NCI-H510A (cell line): Measurements from ENCODE around the gene ARPC5.
"Not testable (repeated sequence)": the region's sequence is repeated elsewhere in the genome, so short reads cannot be mapped to it uniquely, and the experiment has no call there.

ENCODE experiments used
- DNase-seq: peaks from one replicate; lab custom pipeline; 2025; lab: John Stamatoyannopoulos, UW

ARPC5 gene

DNA sequence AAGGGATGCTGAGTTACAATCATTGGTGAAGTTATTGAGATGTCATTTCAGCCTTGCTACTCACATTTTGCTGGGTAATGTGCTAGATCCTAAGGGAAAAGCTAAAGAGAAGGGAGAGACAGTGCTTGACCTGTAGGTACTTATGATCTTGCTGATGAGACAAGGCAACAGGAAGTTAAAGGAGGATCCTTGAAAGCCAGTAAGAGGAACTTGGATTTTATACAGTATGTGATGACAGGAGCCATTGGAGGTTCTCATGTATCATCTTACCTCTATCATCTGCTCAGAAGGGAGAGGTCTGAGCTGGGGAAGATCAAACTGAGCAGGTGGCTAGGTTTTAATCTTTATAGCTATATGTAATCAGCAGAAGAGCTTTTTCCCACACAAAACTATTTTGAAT lies 11.2 kb upstream of the ARPC5 start:
- DNase-seq = no peak

DNA sequence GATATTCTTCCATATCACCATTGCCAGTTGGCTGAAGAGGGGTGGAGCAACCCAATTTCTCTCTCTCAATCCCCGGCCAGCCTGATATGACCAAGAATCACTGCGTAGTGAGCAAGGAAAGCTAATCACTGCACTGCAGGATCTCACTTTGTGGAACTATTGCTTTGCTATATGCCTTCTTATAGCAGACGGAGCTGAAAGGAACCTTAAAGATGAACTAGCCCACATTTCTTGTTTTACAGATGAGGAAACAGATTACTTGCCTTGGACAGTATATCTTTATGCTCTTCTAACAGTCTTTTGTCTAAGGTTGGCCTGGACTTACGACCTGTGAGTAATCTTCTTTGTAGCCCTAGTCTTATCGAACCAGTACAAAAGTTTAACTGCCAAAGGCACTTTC lies 9.9 kb upstream of the ARPC5 start:
- DNase-seq = no peak

DNA sequence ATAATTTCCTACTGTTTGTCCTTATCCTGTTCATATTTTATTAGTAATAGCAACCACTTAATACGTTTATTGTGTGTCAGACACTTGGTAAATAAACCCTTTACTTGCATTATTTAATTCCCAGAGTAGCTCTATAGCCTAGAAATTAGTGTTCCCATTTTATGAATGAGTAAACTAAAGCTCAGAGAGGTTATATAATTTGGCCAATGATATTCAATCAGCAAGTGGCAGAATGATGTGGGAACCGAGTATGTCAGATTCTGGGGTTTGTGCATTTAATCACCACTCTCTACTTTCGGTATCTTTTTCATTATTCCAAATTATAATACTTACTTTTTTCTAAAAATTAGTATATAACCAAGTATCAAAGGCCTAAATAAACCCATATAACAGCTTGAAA lies 6.6 kb upstream of the ARPC5 start:
- DNase-seq = no peak

DNA sequence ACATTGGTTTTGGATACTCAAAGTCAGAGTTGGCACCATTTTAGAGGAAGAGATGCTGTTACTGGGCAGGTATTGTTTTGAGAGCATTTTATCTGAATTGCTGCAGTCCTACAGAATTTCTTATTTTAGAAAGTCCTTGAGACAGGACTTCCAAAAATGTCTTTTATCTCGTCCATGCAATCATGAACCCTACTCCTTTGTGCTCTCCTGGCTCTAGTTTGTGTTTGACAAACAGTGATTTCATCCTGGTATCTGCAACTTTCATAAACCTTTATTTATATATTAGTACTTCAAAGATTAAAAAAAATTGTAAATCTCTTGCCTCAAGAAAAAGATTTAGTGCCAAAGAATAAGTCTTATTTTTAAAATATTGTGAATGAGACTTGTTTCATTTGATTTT lies 4.6 kb upstream of the ARPC5 start:
- DNase-seq = no peak

DNA sequence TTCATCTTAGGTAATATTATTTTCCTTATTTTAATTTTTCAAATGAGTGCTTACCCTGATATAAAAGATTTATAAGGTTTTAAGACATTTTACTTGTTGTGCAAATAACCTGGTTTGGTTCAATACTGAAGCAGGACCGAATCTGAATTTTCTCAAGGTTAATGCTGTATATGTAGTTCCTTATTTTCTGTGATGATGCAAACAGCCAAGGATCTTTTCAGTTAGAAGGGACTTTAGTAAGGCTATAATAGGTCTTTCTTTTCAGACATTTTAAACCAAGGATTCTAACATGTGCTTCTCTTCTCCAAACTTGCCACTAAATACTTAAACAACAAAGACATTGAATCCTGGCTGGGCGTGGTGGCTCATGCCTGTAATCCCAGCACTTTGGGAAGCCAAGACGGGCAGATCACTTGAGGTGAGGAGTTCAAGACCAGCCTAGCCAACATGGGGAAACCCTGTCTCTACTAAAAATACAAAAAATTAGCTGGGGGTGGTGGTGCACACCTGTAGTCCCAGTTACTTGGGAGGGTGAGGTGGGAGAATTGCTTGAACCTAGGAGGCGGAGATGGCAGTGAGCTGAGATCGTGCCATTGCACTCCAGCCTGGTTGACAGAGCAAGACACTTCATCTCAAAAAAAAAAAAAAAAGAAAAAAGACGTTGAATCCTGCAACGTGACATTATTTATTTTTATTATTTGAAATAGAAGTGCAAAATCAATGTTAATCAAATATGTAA lies 3.2 kb upstream of the ARPC5 start:
- no peak for DNase-seq

DNA sequence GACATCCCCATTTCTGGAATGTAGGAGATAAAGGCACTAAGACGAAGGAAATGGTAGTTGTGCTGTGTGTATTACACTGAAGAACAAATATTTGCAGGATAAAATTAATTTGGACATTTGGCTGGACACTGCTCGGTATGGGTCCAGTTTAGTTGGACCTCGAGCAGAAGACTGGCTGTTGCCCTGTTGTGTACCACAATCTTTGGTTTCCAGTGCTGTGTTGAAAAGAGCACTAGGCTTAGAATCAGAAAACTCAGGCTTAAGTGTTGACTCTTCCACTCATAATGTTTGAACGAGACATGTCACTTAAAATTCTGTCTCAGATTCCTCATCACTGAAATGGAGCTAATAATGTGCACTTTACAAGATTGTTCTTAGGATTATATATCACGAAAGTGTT lies 1.2 kb upstream of the ARPC5 start:
- no peak for DNase-seq

DNA sequence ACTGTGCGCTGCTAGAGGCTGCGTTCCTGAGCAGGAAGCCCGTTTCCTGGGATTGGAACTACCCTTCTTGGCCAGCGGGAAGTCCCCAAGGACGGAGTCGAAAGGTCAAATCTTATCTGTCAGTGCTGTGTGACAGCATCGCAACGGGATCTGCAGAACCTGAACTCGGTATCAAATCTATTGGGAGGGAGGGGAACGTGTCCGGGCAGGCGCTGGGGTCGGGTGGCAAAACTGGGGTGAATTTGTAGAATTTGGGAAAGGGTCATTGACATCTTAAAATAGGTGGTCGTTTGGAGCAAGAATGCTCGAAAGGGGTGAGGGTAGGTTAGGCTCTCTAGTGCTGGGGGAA lies 725 bp upstream of the ARPC5 start:
- no peak for DNase-seq

DNA sequence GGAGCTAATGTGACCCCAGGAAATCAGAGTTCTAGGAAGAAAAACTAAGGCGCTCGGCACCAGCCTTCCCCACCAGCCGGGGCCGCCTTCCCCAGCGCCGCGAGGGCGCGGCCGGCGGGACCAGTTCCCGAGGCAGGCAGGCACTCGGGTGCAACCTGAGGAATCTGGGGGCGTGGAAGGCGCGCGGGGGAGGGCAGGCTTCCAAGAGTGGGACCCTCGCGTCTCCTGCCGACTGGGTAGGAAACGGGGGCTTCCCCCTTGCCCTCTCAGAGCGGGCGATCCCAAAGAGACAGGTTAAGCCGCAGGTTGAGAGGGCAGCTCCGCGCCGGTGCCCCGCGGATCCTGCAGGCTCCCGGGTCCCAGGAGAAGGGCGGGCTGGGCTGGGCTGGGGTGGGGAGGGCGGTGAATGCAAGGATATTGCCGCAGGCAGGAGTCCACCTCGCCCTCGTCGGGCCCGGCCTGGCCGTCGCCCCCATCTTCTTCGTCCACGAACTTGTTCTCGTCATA lies 431 bp downstream of the ARPC5 start:
- no peak for DNase-seq

DNA sequence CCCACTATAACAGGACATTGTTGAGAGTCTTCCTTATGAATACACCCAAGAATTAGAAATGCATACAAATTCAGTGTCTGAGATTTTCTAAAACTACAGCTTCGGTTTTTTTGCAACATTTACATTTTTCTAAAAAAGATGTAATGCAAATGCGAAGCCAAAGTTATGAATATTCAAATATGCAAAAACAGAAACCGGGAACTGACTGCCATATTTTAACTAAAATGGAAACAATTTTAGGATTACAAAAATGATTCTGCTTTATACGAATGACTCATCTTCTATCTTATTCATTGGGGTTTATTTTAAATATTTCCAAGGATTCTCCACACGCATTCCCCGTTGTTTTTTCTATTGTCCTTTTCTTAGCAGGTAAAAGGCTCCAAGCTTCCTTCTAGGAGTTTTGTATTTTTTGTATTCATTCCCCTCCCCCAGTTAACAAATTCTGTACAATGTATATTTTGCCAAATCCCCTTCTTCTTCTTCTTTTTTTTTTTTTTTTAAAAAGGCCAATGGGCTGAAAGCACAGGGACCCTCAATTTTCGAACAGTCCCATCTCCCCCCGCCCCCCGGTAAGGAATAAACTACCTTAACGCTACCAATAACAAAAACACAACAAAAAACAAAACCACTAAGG lies 1.0 kb downstream of the ARPC5 start:
- no peak for DNase-seq

DNA sequence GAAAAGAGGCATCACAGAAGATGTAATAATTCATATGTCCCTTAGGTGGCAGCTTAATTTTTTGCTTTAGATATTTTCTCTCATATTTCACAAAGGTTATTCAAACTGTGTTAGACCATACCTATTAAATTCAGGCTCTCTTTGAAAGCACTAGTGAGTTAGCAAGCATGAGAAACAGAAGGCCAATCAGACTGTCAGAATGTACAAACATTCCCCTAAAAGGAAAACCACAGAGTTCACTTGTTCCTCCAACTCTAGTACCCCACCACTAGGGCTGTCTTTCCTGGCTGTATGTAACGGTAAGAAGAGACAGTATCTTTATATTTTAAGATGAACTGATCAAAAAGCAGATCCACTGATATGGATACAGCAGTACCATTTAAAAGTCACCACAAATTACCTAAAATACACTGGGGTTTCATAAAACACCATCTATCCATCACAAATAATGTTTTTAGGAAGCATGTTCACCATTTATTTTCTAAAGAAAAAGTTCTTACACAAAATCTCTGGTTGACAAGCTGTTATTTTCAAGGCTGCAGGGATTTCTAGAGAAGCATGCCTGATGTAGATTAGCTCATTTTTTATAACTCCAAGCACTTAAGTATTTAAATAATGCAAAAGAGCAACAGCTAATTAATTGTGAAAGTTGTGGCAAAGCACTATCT lies 1.8 kb downstream of the ARPC5 start:
- DNase-seq = no peak

DNA sequence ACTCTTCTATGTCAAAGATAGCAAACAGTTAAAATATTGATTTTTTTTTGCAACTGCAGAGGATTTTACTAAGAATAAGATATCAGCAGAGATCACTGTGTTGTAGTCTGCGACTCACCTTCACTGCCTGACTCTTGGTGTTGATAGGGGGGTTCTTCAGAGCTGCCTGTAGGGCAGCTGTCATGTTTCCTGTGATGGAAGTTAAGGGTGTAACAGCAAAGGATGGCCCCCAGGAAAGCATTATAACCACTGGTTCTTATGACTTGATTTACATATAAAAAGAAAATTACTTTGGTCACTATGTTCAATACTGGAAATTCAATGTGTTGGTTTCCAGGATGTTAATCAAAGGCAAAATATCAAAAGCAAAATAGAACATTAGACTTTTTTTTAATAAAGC lies 2.6 kb downstream of the ARPC5 start:
- DNase-seq = no peak

DNA sequence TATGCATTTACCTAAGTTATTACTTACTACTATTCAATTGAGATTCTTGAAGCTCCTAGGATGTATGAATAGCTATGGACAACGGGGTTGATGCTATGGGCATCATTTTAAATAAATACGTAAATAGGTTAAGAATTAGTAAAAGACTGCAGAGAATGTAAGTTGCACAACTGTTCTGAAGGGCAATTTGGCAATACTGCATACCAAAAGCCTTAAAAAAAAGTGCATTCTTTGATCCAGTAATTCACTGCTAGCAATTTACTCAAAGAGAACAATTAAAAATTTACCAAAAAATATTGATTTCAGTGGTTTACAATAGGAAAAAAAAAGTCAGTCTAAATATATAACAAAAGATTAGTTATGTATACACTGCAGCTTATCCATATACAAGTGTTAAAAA lies 3.5 kb downstream of the ARPC5 start:
- no peak for DNase-seq

DNA sequence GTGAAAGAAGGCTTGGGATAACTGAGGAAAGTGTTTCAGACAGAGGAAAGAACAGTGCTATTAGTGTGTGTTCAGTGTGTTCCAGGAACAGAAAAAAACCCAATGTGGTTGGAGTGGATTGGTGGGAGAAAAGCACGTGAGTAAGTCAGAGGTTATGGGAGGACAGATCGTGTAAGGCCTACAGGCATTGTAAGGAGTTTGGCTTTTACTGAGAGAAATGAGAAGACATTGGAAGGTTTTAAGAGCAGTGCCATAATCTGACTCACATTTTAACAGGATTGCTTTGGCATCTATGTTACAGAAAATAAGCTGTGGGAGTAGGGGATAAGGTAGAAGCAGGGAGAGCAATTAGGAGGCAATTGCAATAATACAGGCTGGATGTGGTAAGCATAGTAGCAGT lies 4.8 kb downstream of the ARPC5 start:
- DNase-seq = no peak

DNA sequence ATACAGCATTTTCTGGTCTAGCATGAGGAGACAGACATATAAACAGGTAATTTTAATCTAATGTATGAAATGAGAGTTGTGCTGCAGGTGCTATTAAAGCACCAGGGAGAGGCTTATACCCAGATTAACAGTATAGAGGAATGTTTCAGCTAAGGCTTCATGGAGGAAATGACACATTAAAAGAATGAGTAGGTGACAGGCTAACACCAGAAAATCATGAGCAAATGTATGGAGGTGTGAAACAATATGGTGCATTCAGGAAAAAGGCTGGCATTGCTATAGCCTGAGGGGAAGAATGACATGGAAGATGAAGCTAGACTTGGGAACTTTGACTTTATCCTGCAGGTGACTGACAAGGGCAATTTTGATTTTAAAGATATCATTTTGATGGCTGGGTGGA lies 7.0 kb downstream of the ARPC5 start:
- no peak for DNase-seq

DNA sequence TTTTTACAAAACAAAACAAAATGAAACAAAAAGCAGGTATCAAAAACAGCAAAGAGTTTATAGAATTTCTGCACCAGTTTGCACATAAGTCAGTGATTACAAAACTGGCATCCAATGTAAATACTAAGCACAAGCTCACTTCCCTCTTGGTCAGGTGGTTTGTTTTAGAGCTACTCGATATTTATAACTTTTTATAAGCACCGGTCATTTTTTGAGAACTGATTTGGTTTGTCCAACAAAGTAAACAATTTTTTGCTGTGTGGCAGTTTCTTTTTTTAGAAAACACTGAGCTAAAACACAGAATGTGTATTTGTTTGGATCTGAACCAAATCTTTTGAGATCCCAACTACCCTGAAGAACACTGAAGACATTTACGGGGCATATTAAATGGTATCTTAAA lies 9.3 kb downstream of the ARPC5 start:
- not testable (repeated sequence) for DNase-seq

DNA sequence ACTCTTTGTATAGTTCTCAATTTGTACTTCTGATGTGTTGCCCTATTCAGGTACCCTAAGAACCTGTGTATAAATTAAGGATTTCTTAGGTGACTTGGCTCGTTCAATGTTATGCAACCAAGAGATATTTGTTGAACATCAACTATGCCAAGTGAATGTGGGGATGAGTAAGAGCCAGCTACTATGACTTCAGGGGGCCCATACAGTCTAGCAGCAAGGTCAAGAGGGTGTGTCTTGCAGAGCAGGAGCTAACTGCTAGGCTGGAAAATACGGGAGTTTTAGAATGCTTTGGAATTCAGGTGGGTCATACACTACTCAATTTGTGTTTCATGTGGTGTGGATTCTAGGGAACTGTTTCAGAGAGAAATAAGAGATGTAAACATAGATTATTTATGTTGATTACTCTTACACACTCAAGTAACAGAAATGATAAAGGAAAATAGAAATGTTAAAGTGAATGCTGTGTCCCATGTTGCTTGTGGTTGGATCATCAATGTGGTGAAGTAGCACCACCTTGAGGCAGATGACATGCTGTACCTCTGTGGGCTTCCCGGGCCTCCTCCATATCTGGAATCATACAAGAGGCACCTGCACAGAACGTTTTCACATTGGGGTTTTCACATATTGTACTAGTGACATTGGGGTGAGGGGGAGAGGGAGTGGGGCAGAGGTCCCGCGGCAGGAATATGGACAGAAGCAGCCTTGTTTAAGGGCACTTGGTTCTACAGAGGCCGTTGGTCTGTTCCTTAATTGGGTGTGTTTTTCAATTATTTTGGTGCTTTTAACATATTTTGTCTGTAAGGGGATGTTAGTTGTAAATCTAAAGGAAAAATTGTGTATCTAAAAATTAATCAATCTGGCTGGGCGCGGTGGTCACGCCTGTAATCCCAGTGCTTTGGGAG lies 12.4 kb downstream of the ARPC5 start:
- DNase-seq = no peak

DNA sequence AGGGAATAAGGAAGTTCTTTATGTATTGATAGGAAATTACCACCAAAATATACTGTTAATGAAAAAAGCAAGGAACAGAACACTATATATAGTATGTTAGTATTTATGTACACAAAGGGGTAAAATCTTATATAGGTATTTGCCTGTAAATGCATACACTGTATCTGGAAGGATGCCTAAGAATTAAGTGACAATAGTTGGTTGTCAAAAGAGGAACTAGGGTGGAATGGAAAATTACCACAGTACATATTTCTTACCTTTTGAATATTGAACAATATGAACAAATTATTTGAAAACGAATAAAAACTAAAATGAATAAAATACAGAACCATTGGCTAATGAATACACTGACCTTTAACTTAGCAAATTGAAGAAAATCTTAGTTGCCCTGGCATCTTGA lies 13.6 kb downstream of the ARPC5 start:
- DNase-seq = no peak

DNA sequence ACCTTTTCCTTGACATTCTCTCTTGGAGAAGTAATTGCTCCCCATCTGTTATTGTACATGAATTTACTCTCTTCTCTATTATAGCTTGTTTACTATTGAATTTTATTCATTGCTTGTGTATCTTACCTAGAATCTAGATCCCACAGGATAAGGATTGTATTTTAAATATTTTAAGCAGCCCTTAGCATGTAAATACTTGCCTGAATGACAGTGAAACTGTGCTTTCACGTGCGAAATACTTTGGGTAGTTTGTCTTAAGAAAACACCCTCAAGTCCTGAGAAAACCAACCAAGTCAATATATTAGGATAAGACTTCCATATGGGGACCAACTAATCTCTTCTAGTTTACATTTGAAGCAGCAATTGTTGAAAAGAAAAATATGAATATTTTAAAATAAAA lies 15.3 kb downstream of the ARPC5 start:
- no peak for DNase-seq

DNA sequence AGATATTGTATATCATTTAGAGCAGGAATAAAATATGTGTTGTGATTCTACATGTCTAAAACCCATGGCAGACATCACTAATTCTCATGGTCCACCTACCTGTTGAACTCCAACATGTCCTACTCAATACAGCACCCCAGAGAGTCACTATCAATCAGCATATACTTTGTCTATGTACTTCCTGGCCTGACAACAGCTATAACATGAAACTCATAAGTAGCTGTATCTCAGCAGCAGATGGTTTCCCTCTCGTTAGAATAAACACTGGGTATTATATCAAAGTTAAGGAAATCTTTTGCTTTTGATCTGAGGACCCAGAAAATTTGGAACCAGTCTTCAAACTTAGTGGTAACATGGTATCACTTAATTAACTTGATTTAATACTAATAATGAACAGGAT lies 15.8 kb downstream of the ARPC5 start:
- no peak for DNase-seq

DNA sequence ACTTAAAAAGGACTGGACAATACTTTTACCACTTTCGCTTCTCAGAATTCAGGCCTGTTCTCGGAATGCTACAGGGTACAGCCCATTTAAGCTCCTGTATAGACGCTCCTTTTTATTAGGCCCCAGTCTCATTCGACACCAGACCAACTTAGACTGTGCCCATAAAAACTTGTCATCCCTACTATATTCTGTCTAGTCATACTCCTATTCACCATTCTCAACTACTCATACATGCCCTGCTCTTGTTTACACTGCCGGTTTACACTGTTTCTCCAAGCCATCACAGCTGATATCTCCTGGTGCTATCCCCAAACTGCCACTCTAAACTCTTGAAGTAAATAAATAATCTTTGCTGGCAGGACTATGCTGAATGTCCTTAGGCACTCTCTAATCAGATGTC lies 17.4 kb downstream of the ARPC5 start:
- DNase-seq = not testable (repeated sequence)

DNA sequence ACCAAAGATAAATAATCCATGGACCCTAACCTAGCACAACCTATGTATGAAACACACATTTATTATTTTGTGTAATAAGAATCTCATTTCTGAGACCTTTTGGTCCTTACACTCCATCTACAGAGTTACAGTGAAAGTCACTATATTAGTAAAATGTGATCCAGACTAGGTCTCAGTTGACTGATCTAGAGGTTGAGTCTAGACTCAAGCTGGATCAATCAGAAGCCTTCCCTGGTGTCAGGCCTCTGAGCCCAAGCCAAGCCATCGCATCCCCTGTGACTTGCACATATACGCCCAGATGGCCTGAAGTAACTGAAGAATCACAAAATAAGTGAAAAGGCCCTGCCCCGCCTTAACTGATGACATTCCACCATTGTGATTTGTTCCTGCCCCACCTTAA lies 22.6 kb downstream of the ARPC5 start:
- not testable (repeated sequence) for DNase-seq

DNA sequence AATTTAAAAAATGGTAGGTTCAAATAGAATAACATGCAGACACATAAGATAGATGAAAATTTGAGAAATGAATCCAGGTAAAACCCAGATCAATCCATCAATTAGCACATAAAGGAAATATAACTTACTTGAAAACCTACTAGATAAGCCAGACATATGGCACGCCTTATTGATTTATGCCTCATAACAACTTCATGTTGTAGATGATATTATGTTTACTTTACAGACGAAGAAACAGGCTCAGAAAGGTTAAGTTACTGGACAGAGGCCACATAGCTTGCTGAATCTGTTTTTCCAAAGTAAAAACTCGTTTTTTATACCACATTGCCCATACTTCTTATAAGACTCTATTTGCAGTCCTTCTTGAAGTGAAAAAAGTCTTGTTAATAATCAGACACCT lies 23.2 kb downstream of the ARPC5 start:
- no peak for DNase-seq
